ENCODE data around the gene VOPP1. TPM values are rescaled to one million over a fixed set of nuclear protein-coding genes. Genes with fewer than 3 reads are reported as not detected.

Gene VOPP1
- total and polyA plus RNA-seq, 2 donors (not counting 3 experiments of a cell fraction or from before 2014, with no cell fraction given), result 85.6 to 154 TPM

- peaks cover 2% of the 10 kb centered on the region for H4K20me1 ChIP-seq (replicated peaks; ENCODE audit: control insufficient read depth, extremely low read depth, insufficient read depth, low read length)
- POLR2A ChIA-PET, result no interaction called here
- FAIRE-seq (no peak), DNase-seq (ENCODE audit: low read depth, low spot score) (no peak)
- no peak overlapping the region for H3K27ac ChIP-seq (ENCODE audit: insufficient read depth, low read depth, low read length)
- no peak overlapping the region for H3K9ac ChIP-seq (replicated peaks; ENCODE audit: extremely low read depth, insufficient read depth, low read length)
- peaks cover 4 to 28% of the 10 kb centered on the region in 2 experiments for H3K36me3 ChIP-seq (ENCODE audit: control insufficient read depth in 2 of 2, extremely low read depth in 1 of 2, insufficient read depth in 2 of 2, low read length in 2 of 2)
- no peaks in the 10 kb centered on the region for H3K27me3 ChIP-seq (ENCODE audit: control insufficient read depth in 2 of 2, insufficient read depth in 2 of 2, low read length in 2 of 2)
- TF ChIP-seq FOS (IDR thresholded peaks at IDR 0.05; ENCODE audit: borderline replicate concordance, insufficient read depth, low read length) (no peak), POLR2A (IDR thresholded peaks at IDR 0.05; ENCODE audit: low read depth, low read length) (no peak), MYC (IDR thresholded peaks at IDR 0.05; ENCODE audit: low read depth, low read length) (no peak), MAX (IDR thresholded peaks at IDR 0.05; ENCODE audit: insufficient read depth, insufficient read length) (no peak), CTCF (IDR thresholded peaks at IDR 0.05; ENCODE audit: extremely low read depth in 1 of 2, insufficient read depth in 1 of 2, low read depth in 1 of 2, low read length in 2 of 2) (no peak), JUN (IDR thresholded peaks at IDR 0.05; ENCODE audit: borderline replicate concordance, insufficient read depth, insufficient read length, low read depth) (no peak)
- no peaks in the 10 kb centered on the region for H3K4me1 ChIP-seq (ENCODE audit: control insufficient read depth, extremely low read depth, insufficient read depth, low read length)
- intact Hi-C loops (cut with micrococcal nuclease) (no loop called here), dilution Hi-C loops (cut with MboI; ENCODE audit: extremely low pct_ligation_motif_present, low sequenced_read_pairs) (no loop called here)
- H3K4me2 ChIP-seq (ENCODE audit: insufficient read depth, low read length), result no peak overlapping the region
- H3K4me3 ChIP-seq (replicated peaks in 1 of 3; ENCODE audit: insufficient read depth in 1 of 3, low read depth in 1 of 3, low read length in 3 of 3), result no peak overlapping the region
- H3K9me3 ChIP-seq (replicated peaks; ENCODE audit: control insufficient read depth, insufficient read depth, low read length), result no peaks in the 10 kb centered on the region
- CTCF ChIA-PET, result interaction anchor here (1.0 kb wide), 1 partner anchor 84 kb away, joined by 3 read pairs; no protein-coding TSS in a partner anchor
- H3K9me1 ChIP-seq (replicated peaks; ENCODE audit: control insufficient read depth, extremely low read depth, insufficient read depth, low read length), result no peaks in the 10 kb centered on the region
- H3K79me2 ChIP-seq (ENCODE audit: control insufficient read depth, insufficient read depth, low read length), result peaks cover 10% of the 10 kb centered on the region
- no peak overlapping the region for H2AFZ ChIP-seq (ENCODE audit: low read depth, low read length)
- no TSS peak for BruUV-seq (replicated peaks)
Observed at GRCh38 chr7:55486991-55487390, 85.3 kb downstream of the VOPP1 start.

GRCh38 chr7:55486192-55486590 is 86.1 kb downstream of the VOPP1 start:
- no peak overlapping the region for H3K4me2 ChIP-seq (ENCODE audit: insufficient read depth, low read length)
- H2AFZ ChIP-seq (ENCODE audit: low read depth, low read length), result no peak overlapping the region
- intact Hi-C loops (cut with micrococcal nuclease), result no loop called here
- H3K36me3 ChIP-seq (ENCODE audit: control insufficient read depth in 2 of 2, extremely low read depth in 1 of 2, insufficient read depth in 2 of 2, low read length in 2 of 2), result peaks cover 4 to 24% of the 10 kb centered on the region in 2 experiments
- dilution Hi-C loops (cut with MboI; ENCODE audit: extremely low pct_ligation_motif_present, low sequenced_read_pairs), result no loop called here
- H3K27me3 ChIP-seq (ENCODE audit: control insufficient read depth in 2 of 2, insufficient read depth in 2 of 2, low read length in 2 of 2), result no peaks in the 10 kb centered on the region
- H3K4me3 ChIP-seq (replicated peaks in 1 of 3; ENCODE audit: insufficient read depth in 1 of 3, low read depth in 1 of 3, low read length in 3 of 3), result no peak overlapping the region
- POLR2A ChIA-PET, result no interaction called here
- no peaks in the 10 kb centered on the region for H3K4me1 ChIP-seq (ENCODE audit: control insufficient read depth, extremely low read depth, insufficient read depth, low read length)
- CTCF ChIA-PET, result no interaction called here
- peaks cover 2% of the 10 kb centered on the region for H4K20me1 ChIP-seq (replicated peaks; ENCODE audit: control insufficient read depth, extremely low read depth, insufficient read depth, low read length)
- peaks cover 10% of the 10 kb centered on the region for H3K79me2 ChIP-seq (ENCODE audit: control insufficient read depth, insufficient read depth, low read length)
- no peaks in the 10 kb centered on the region for H3K9me1 ChIP-seq (replicated peaks; ENCODE audit: control insufficient read depth, extremely low read depth, insufficient read depth, low read length)
- H3K9me3 ChIP-seq (replicated peaks; ENCODE audit: control insufficient read depth, insufficient read depth, low read length), result no peaks in the 10 kb centered on the region
- H3K9ac ChIP-seq (replicated peaks; ENCODE audit: extremely low read depth, insufficient read depth, low read length), result no peak overlapping the region
- DNase-seq (ENCODE audit: low read depth, low spot score) (no peak), FAIRE-seq (no peak)
- no peak for TF ChIP-seq EZH2 (IDR thresholded peaks at IDR 0.05; ENCODE audit: borderline replicate concordance, low read depth, low read length, severe bottlenecking)
- no peak for TF ChIP-seq POLR2AphosphoS5 (IDR thresholded peaks at IDR 0.05; ENCODE audit: insufficient read depth, low read depth, low read length)
- no peak for TF ChIP-seq CTCF (IDR thresholded peaks at IDR 0.05; ENCODE audit: extremely low read depth in 1 of 2, insufficient read depth in 1 of 2, low read depth in 1 of 2, low read length in 2 of 2)
- TF ChIP-seq POLR2A (IDR thresholded peaks at IDR 0.05; ENCODE audit: low read depth, low read length), result no peak
- TF ChIP-seq FOS (IDR thresholded peaks at IDR 0.05; ENCODE audit: borderline replicate concordance, insufficient read depth, low read length), result no peak
- no peak overlapping the region for H3K27ac ChIP-seq (ENCODE audit: insufficient read depth, low read depth, low read length)
- BruUV-seq (replicated peaks), result no TSS peak
